HEK293 (cell line): ENCODE data around the gene GPRC5B.

ENCODE experiments used
- CTCF ChIP-seq: fragments of 450-650 bp; formaldehyde crosslinking; IDR thresholded peaks from 2 replicates; pipeline ENCODE4 v1.5.1; 2016; ENCODE audit warnings: missing biosample characterization, missing genetic modification characterization
- ZIC2 ChIP-seq: fragments of 450-650 bp; formaldehyde crosslinking; IDR thresholded peaks from 2 replicates; pipeline ENCODE4 v1.5.1; 2016; ENCODE audit warnings: missing biosample characterization, missing genetic modification characterization
- ZNF214 ChIP-seq: fragments of 450-650 bp; formaldehyde crosslinking; IDR thresholded peaks from 2 replicates; pipeline ENCODE4 v1.5.1; 2017; ENCODE audit warnings: missing biosample characterization, mild to moderate bottlenecking, missing genetic modification characterization, borderline replicate concordance
- ZNF302 ChIP-seq: fragments of 450-650 bp; formaldehyde crosslinking; IDR thresholded peaks from 2 replicates; pipeline ENCODE4 v1.5.1; 2016; ENCODE audit warnings: missing biosample characterization, missing genetic modification characterization, low read depth
- ZNF785 ChIP-seq: fragments of 450-650 bp; formaldehyde crosslinking; IDR thresholded peaks from 2 replicates; pipeline ENCODE4 v1.5.1; 2016; ENCODE audit warnings: missing biosample characterization, missing genetic modification characterization

GRCh38 chr16:19844945-19845641 is 39.6 kb downstream of the GPRC5B start:
- TF ChIP-seq CTCF (tag by site-specific recombination) (no peak), ZIC2 (no peak), ZNF302 (tag by site-specific recombination) (no peak), ZNF214 (tag by site-specific recombination) (no peak), ZNF785 (no peak)
